BLaER1 (cell line): Measurements from ENCODE around the gene GDPD4.

Source experiments
- H3K27ac ChIP-seq: shearing (Covaris generic); formaldehyde crosslinking; 2 replicates; pipeline ENCODE4 v1.8.1; 2022
- H3K27me3 ChIP-seq: shearing (Covaris generic); formaldehyde crosslinking; 2 replicates; pipeline ENCODE4 v1.8.1; 2022
- H3K36me3 ChIP-seq: shearing (Covaris generic); formaldehyde crosslinking; 2 replicates; pipeline ENCODE4 v1.8.1; 2022
- H3K4me1 ChIP-seq: shearing (Covaris generic); formaldehyde crosslinking; 2 replicates; pipeline ENCODE4 v1.8.1; 2022
- H3K4me2 ChIP-seq: shearing (Covaris generic); formaldehyde crosslinking; 2 replicates; pipeline ENCODE4 v1.8.1; 2022
- H3K4me3 ChIP-seq: shearing (Covaris generic); formaldehyde crosslinking; 2 replicates; pipeline ENCODE4 v1.8.1; 2022
- H3K9ac ChIP-seq: shearing (Covaris generic); formaldehyde crosslinking; 2 replicates; pipeline ENCODE4 v1.8.1; 2022
- H3K9me3 ChIP-seq: shearing (Covaris generic); formaldehyde crosslinking; 2 replicates; pipeline ENCODE4 v1.8.1; 2022
- H4K20me1 ChIP-seq: shearing (Covaris generic); formaldehyde crosslinking; 2 replicates; pipeline ENCODE4 v1.8.1; 2022
- Cebpa-rat ChIP-seq: shearing (Covaris generic); IDR thresholded peaks from 2 replicates; pipeline ENCODE4 v1.8.1; 2022

The GDPD4 gene

DNA sequence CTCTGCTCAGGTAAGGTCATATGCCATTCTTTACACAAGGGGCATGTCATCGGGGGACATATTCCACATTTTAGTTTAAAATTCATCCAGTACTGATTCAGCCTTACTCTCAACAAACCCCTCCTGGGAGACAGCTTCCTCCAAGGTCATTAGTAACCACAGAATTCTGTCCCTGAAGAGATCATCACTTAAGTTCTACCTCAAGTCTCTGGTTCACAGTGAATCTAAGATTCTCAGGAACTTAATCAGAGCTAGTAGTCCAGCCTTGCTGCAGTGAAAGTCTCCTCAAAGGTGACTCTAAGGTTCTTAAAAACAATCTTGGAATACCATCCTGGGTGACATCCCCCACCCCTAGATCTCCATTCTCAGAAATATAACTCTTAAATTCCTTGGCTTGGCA lies 18.9 kb upstream of the GDPD4 start:
- H3K27me3 ChIP-seq, result no peaks in the 10 kb centered on the region
- no peak for TF ChIP-seq Cebpa-rat
- H3K9ac ChIP-seq, result no peak overlapping the region
- H4K20me1 ChIP-seq, result no peaks in the 10 kb centered on the region
- no peaks in the 10 kb centered on the region for H3K9me3 ChIP-seq
- H3K36me3 ChIP-seq, result peaks cover 49% of the 10 kb centered on the region
- H3K4me1 ChIP-seq, result no peaks in the 10 kb centered on the region
- no peak overlapping the region for H3K27ac ChIP-seq
- no peak overlapping the region for H3K4me3 ChIP-seq
- H3K4me2 ChIP-seq, result no peak overlapping the region

DNA sequence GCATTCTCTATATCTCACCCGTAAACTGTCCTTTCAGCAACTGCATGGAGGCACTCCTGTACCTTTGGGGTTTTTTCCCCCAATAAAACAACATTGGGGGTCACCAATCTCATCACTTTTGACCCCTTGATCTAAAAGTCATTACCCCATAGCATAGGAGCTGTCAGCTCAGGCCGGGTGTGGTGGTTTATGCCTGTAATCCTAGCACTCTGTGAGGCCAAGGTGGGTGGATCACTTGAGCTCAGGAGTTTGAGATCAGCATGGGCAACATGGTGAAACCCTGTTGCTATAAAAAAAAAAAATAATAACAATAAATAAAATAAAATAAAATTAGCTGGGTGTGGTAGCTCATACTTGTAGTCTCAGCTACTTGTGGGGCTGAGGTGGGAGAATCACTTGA lies 17.1 kb upstream of the GDPD4 start:
- no peak for TF ChIP-seq Cebpa-rat
- Histone ChIP-seq H3K27me3 (no peaks in the 10 kb centered on the region), H3K4me1 (no peaks in the 10 kb centered on the region), H3K4me3 (no peak overlapping the region), H3K27ac (no peak overlapping the region), H4K20me1 (no peaks in the 10 kb centered on the region), H3K36me3 (peaks cover 32% of the 10 kb centered on the region), H3K9me3 (no peaks in the 10 kb centered on the region), H3K9ac (no peak overlapping the region), H3K4me2 (no peak overlapping the region)

- Histone ChIP-seq H3K9ac (no peak overlapping the region), H3K36me3 (peaks cover 14% of the 10 kb centered on the region), H3K4me3 (no peak overlapping the region), H3K4me1 (no peaks in the 10 kb centered on the region), H3K27ac (no peak overlapping the region), H4K20me1 (no peaks in the 10 kb centered on the region), H3K4me2 (no peak overlapping the region), H3K27me3 (no peaks in the 10 kb centered on the region), H3K9me3 (no peaks in the 10 kb centered on the region)
- no peak for TF ChIP-seq Cebpa-rat
Observed at GRCh38 chr11:77316733-77317342, 15.4 kb upstream of the GDPD4 start.

DNA sequence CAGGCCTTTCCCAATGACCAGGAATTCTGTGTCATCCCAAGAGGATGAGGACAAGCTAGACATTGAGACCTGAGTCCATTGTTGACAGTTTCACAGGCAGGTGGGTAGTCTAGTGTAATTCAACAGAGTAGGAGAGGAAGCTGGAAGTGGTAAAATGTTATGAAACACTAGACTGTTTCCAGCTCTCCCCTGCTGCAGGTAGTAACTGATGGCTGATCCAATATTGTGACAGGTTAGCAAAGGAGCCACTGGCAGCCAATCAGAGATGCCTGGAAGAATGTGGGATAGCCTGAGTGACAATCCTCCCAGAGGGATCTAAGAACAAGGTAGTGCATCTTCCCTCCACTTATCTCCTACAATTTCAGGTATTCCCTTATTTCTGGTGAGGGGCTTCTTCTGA lies 10.6 kb upstream of the GDPD4 start:
- Histone ChIP-seq H3K4me1 (no peaks in the 10 kb centered on the region), H3K36me3 (no peaks in the 10 kb centered on the region), H3K9ac (no peak overlapping the region), H3K27me3 (no peaks in the 10 kb centered on the region), H3K4me3 (no peak overlapping the region), H3K4me2 (no peak overlapping the region), H4K20me1 (no peaks in the 10 kb centered on the region), H3K9me3 (no peaks in the 10 kb centered on the region), H3K27ac (no peak overlapping the region)
- no peak for TF ChIP-seq Cebpa-rat

- Histone ChIP-seq H3K4me1 (no peaks in the 10 kb centered on the region), H3K4me3 (no peak overlapping the region), H3K9ac (no peak overlapping the region), H3K27ac (no peak overlapping the region), H3K4me2 (no peak overlapping the region), H4K20me1 (no peaks in the 10 kb centered on the region), H3K36me3 (no peaks in the 10 kb centered on the region), H3K27me3 (no peaks in the 10 kb centered on the region), H3K9me3 (no peaks in the 10 kb centered on the region)
- no peak for TF ChIP-seq Cebpa-rat
Observed at GRCh38 chr11:77311701-77312100, 10.2 kb upstream of the GDPD4 start.

DNA sequence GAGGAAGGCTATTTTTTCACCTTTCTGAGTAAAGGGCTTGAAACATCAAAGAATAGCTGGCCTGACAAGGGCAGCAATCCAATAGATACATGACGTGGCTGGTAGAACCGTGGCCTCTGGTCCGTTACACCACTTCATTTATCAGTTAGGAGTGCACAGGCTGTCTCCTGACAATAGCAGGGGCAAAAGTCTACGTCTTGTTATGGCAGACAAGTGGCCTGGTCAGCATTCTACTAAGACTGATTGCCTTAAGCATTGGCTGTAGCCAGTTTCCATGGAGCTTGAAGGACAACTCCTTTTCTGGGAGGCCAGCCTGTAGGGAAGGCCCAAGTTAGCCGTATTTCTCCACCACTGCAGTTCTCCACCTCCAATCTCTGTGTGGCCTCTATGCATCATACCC lies 9.2 kb upstream of the GDPD4 start:
- Histone ChIP-seq H3K4me2 (no peak overlapping the region), H3K9me3 (no peaks in the 10 kb centered on the region), H3K9ac (no peak overlapping the region), H3K36me3 (no peaks in the 10 kb centered on the region), H3K27me3 (no peaks in the 10 kb centered on the region), H3K4me1 (no peaks in the 10 kb centered on the region), H3K27ac (no peak overlapping the region), H3K4me3 (no peak overlapping the region), H4K20me1 (no peaks in the 10 kb centered on the region)
- no peak for TF ChIP-seq Cebpa-rat

GRCh38 chr11:77309401-77310085 lies 8.1 kb upstream of the GDPD4 start:
- Histone ChIP-seq H3K9ac (no peak overlapping the region), H3K27me3 (no peaks in the 10 kb centered on the region)

DNA sequence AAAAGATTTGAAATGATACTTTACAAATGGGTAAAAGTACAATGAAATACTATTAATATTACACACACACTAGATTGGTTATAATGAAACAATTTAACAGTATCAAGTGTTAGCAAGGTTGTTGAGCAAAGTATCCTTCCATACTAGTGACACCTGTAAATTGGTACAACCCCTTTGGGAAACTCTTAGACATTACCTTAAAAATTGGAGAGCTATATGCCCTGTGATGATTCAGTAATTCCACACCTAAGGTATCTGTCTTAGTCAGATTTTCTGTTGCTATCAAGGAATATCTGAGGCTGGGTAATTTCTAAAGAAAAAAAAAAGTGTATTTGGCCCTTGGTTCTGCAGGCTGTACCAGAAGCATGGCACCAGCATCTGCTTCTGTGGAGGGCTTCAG lies 7.4 kb upstream of the GDPD4 start:
- no peak for TF ChIP-seq Cebpa-rat

More at GRCh38 chr11:77309401-77310085, 8.1 kb upstream of the GDPD4 start:
- Histone ChIP-seq H3K36me3 (no peaks in the 10 kb centered on the region), H3K27ac (no peak overlapping the region), H3K4me2 (no peak overlapping the region), H3K4me3 (no peak overlapping the region), H4K20me1 (no peaks in the 10 kb centered on the region), H3K4me1 (no peaks in the 10 kb centered on the region), H3K9me3 (no peaks in the 10 kb centered on the region)
- no peak for TF ChIP-seq Cebpa-rat

DNA sequence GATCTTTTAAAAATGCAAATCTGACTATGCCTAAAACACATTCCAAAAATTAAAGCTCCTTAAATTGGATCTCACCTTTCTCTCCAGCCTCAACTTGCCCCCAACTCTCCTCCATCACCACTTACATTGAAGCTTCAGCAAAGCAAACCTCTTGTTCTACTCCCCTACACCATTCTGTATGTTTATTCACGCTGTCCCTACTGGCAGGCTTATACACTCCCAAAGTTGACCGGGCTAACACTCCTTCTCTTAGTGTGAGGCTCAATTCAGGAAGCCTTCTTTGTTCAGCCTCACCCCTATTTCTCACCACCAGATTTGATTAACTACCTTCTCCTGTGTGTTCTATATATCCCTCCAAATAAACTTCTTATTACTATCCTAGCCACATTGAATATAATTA lies 1.8 kb upstream of the GDPD4 start:
- Histone ChIP-seq H4K20me1 (no peaks in the 10 kb centered on the region), H3K4me3 (no peak overlapping the region), H3K9ac (no peak overlapping the region), H3K9me3 (no peaks in the 10 kb centered on the region), H3K4me1 (no peaks in the 10 kb centered on the region), H3K36me3 (no peaks in the 10 kb centered on the region), H3K27me3 (no peaks in the 10 kb centered on the region), H3K4me2 (no peak overlapping the region), H3K27ac (no peak overlapping the region)
- TF ChIP-seq Cebpa-rat, result no peak

More for the DNA sequence above, 7.4 kb upstream of the GDPD4 start:
- no peaks in the 10 kb centered on the region for H3K9me3 ChIP-seq
- no peak overlapping the region for H3K4me3 ChIP-seq
- H3K4me1 ChIP-seq, result no peaks in the 10 kb centered on the region
- no peaks in the 10 kb centered on the region for H3K27me3 ChIP-seq
- H3K4me2 ChIP-seq, result no peak overlapping the region
- no peak overlapping the region for H3K9ac ChIP-seq
- no peaks in the 10 kb centered on the region for H3K36me3 ChIP-seq
- H4K20me1 ChIP-seq, result no peaks in the 10 kb centered on the region
- H3K27ac ChIP-seq, result no peak overlapping the region

DNA sequence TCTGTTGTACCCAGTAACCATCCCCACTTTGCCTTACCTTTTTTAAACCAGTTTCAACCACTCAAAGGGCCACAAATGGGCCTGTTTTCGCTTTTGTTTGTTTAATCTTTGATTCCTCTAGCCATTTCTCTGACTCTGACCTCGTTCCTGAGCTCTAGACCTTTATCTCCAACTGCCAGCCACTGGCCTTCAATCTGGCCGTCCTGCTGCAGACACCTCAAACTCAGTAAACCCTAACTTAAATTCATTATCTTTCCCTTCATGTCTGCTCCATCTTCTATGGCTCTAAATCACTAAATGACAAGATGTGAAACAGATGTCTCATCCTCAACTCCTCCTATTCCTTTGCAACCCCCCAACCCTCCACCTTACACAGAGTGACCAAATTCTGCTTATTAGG lies 1.3 kb upstream of the GDPD4 start:
- H3K4me3 ChIP-seq, result no peak overlapping the region
- H4K20me1 ChIP-seq, result no peaks in the 10 kb centered on the region
- no peak for TF ChIP-seq Cebpa-rat
- H3K4me1 ChIP-seq, result no peaks in the 10 kb centered on the region
- no peak overlapping the region for H3K4me2 ChIP-seq
- H3K27me3 ChIP-seq, result no peaks in the 10 kb centered on the region
- no peak overlapping the region for H3K27ac ChIP-seq
- no peaks in the 10 kb centered on the region for H3K9me3 ChIP-seq
- H3K9ac ChIP-seq, result no peak overlapping the region
- H3K36me3 ChIP-seq, result no peaks in the 10 kb centered on the region
